Measurements from ENCODE around the gene CALCOCO1.

DNA sequence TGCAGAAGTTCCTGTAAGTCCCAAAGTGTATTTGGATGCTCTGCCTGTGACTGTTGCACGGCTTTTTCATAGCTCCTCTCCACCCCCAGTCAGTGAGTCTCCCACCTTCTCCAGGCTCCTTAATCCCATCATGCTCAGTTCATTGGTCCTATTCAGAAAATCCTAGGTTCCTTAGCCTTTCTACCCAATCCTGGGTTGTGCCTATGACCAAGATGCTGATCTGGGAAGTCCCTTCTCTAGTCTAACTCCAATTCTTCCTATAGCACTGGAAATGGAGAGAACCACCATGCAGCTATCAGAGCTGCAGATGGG, 16.8 kb upstream of the CALCOCO1 start:
- TF ChIP-seq, protein P1, sequence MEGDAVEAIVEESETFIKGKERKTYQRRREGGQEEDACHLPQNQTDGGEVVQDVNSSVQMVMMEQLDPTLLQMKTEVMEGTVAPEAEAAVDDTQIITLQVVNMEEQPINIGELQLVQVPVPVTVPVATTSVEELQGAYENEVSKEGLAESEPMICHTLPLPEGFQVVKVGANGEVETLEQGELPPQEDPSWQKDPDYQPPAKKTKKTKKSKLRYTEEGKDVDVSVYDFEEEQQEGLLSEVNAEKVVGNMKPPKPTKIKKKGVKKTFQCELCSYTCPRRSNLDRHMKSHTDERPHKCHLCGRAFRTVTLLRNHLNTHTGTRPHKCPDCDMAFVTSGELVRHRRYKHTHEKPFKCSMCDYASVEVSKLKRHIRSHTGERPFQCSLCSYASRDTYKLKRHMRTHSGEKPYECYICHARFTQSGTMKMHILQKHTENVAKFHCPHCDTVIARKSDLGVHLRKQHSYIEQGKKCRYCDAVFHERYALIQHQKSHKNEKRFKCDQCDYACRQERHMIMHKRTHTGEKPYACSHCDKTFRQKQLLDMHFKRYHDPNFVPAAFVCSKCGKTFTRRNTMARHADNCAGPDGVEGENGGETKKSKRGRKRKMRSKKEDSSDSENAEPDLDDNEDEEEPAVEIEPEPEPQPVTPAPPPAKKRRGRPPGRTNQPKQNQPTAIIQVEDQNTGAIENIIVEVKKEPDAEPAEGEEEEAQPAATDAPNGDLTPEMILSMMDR (IDR thresholded peaks at IDR 0.05), result no peak
- TF ChIP-seq POLR2A (IDR thresholded peaks at IDR 0.05), result no peak

All from uterus (tissue), 2 donors.